GM19328 (cell line): ENCODE measurements around the gene GLP1R.
"Not testable (repeated sequence)": the region's sequence is repeated elsewhere in the genome, so short reads cannot be mapped to it uniquely, and the experiment has no call there.

ENCODE experiments used
- ATAC-seq: cut with Tn5 transposase; IDR thresholded peaks from one replicate; pipeline ENCODE4 v1.9.1; 2021; ENCODE audit warnings: mild to moderate bottlenecking, moderate library complexity; ENCODE audit not compliant: unreplicated experiment

Gene GLP1R

DNA sequence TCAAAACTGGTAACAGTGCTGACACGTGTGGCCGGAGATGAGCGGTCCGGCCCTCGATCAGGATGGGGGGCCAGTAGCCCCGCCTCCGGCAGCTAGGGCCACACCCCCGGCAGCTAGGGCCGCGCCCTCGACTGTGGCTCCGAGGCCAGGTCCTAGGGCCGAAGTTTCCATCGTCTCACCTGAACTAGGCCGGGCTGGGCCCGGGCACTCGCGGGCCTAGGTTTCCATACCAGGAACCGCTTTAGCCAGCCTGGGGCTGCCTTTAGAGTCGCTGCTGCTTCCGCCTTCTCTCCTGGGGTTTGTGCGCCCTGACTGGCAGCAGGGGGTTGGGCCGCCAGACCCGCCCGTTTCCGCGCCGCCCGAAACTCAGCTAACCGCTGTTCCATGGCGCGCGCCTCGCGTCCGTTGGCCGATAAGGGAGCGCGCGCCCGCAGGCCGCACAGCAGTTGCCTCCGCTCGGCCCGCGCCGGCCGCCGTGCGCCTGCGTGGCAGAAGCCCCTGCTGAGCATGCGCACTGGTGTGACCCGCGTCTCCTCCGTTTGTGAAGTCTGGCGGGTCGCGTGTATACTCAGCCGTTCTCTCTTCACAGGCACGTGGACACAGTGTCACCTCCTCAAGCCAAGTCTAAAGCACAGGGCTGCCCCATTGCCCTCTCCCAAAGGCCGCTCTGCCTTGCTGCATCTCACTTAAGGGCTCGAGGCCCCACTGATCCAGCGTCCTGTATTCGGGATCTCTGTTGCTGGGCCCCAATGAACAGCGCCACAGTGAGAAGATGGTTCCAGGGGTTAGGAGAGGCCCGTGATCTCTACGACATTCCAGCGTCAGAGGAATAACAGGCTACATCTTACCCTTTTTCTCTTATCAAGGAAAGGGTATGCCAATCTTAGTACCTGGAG lies 66.4 kb downstream of the GLP1R start, which contains the start of gene SAYSD1:
Gene SAYSD1 (minus strand): TSS at position 483 of the 896 bp plus-strand sequence. CDS start 97 bp downstream, at position 386.
- peak; percentile 93 for ATAC-seq

DNA sequence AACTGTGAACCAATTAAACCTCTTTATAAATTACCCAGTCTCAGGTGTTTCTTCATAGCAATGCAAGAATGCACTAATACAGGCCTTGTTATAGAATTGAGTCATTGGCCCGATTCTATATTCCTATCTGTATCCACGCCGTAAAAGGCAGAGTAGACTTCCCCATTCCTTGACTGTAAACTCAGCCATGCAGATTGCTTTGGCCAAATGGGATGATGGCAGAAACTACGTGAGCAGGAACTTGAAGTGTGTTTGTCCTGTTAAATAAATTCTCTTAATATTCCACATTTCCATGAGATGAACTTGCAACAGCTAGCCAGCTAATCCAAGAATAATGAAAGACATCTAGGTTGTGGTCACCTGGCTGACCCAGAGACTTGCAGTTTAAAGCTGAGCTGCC lies 70.3 kb downstream of the GLP1R start:
- ATAC-seq = no peak

DNA sequence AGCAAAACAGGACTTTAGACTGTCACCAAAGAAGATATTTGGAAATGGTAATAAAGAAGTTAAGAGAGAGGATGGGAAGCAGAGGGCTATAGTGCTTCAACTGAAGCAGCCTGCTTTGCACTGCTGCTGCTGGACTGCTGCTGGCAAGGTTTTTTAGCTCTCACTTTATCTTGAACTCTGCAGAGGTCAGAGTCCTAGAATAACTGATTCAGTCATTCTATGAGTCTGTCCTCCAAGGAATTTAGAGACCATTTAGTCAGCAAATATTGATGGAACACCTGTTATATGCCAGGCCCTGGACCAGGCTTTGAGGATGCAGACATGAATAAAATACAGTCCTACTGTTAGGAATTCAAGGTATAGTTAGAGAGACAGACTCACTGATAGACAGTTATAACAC lies 75.5 kb downstream of the GLP1R start:
- ATAC-seq = no peak

DNA sequence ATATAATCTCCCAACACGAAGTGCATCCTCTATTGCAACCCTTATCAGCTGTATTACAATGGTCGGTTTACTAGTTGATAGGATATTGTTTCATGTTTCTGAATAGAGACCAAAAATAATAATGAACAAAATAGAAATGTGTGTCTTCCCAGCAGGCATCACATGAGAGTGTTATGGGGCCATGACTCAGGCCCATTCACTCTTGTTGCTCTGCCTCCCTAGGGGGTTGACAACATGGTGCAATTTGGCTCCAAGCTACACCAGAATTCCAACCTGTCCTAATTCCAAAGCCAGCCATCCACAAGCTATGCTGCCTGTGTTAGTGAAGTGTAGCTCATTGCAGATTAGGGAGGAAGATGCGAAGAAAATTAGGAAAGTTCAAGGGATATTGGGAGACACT lies 79.5 kb downstream of the GLP1R start:
- ATAC-seq = no peak

DNA sequence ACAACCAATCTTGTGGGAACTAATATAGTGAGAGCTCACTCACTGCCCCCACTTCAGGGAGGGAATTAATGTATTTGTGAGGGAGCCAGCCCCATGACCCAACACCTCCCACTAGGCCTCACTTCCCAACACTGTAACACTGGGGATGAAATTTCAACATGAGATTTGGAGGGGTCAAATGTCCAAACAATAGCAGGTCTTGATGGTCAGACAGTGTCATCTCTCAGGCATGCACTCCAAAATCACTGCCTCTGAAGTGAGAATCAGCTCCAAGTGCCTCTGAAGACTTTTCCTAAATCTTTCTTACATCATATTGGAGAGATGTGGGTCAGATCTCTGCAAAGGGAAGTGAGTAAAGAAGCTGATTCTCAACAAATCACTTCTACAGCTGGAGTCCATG lies 80.3 kb downstream of the GLP1R start:
- ATAC-seq = no peak

DNA sequence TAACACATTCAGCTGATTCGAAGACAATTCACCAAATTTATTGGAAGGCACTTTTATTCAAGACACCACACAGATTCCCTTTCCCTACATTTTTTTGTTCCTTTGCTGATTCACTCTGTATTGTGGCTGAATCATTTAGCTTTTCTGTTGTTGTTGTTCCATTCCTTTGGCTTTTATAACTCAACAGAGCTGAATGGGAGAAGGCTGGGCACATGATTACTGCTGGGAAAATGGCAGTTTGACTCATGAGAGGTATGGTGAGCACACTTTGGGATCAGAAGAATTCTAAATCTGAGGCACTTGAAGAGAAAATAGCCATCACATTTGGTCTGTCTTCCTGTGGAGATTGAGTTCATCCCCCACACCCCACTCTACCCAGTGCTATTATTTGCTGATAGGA lies 82.1 kb downstream of the GLP1R start:
- no peak for ATAC-seq

DNA sequence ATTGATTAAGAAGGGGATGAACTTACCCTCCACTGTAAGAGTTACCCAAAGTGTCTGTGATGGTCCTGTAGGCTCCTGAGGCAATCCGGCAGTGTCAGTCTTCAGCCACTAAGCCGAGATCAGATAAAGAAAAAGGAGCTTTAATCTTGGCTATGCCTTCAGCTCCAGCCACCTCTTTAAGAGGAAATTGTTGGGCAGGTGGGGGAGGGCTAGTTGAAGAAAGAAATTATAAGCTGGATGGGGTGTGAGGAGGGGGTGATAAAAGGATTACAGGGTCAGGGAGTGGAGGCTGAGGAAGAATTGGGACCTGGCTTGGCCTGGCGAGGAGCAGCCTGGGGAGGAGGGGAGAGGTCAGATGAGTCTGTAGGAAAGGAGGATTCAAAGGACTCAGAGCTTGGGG lies 86.2 kb downstream of the GLP1R start:
- not testable (repeated sequence) for ATAC-seq

DNA sequence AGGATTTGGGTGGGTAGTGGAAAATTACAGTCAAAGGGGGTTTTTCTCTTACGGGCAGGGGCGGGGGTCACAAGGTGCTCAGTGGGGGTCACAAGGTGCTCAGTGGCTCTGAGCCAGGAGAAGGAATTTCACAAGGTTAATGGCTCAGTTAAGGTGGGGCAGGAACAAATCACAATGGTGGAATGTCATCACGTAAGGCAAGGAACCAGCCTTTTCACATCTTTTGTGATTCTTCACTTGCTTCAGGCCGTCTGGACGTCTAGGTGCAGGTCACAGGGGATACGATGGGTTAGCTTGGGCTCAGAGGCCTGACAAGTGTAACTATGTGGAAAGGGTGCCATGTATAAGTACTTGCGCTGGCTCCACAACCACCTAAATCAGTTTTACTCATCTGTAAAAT lies 87.6 kb downstream of the GLP1R start:
- ATAC-seq = not testable (repeated sequence)

DNA sequence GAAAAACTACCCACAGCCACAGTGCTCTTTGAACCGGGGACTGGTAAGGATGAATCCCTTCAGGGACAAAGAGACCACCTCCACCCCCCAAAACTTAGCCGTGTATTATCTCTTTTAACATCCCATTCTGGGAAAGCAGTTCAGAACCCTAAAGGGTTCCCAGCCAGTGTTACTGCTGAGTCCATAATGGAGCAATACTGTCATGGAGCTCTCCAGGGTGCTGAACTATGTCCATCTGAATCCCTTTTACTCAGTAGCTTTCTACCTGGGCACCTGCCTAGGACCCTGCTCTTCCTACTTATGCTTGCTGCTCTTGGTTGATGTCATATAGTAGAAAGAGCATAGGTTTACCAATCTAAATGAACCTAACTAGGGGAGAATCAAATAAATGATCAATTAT lies 88.7 kb downstream of the GLP1R start:
- no peak for ATAC-seq
